GM06990 (cell line): ENCODE results near the gene L1CAM.

Source experiments
- DNase-seq: peaks from one replicate; pipeline ENCODE4 v3.0.0-alpha.2; 2011; ENCODE audit not compliant: insufficient read length; ENCODE audit errors: extremely low read depth
- H3K27me3 ChIP-seq: replicated peaks from 2 replicates; pipeline ENCODE4 v1.6.0; 2011; ENCODE audit warnings: low read length; ENCODE audit not compliant: control insufficient read depth, insufficient read depth
- H3K36me3 ChIP-seq: 2 replicates; pipeline ENCODE4 v1.5.1; 2011; ENCODE audit warnings: low read length; ENCODE audit not compliant: control insufficient read depth, insufficient read depth
- H3K4me3 ChIP-seq: replicated peaks from 2 replicates; pipeline ENCODE4 v1.5.1; 2011; ENCODE audit warnings: low read depth, mild to moderate bottlenecking, control low read depth, low read length
- CTCF ChIP-seq: IDR thresholded peaks from 2 replicates; pipeline ENCODE4 v1.5.1; 2011; ENCODE audit warnings: low read length, control low read depth, mild to moderate bottlenecking, inconsistent platforms; ENCODE audit not compliant: insufficient read depth, poor library complexity, severe bottlenecking

L1CAM gene

GRCh38 chrX:153908219-153908860, 22.4 kb upstream of the L1CAM start:
- Histone ChIP-seq H3K27me3 (no peaks in the 10 kb centered on the region), H3K36me3 (peaks cover 2% of the 10 kb centered on the region), H3K4me3 (no peak overlapping the region)
- DNase-seq, result no peak
- no peak for TF ChIP-seq CTCF

GRCh38 chrX:153907456-153907855, 21.5 kb upstream of the L1CAM start:
- peaks cover 2% of the 10 kb centered on the region for H3K36me3 ChIP-seq
- H3K4me3 ChIP-seq, result no peak overlapping the region
- no peak for DNase-seq
- no peaks in the 10 kb centered on the region for H3K27me3 ChIP-seq
- TF ChIP-seq CTCF, result no peak

GRCh38 chrX:153906126-153906917, 20.3 kb upstream of the L1CAM start:
- DNase-seq, result peak; percentile 9
- no peak overlapping the region for H3K4me3 ChIP-seq
- no peak for TF ChIP-seq CTCF
- H3K27me3 ChIP-seq, result no peaks in the 10 kb centered on the region
- peaks cover 2% of the 10 kb centered on the region for H3K36me3 ChIP-seq

GRCh38 chrX:153905481-153906095, 19.6 kb upstream of the L1CAM start:
- no peak for TF ChIP-seq CTCF
- H3K4me3 ChIP-seq, result no peak overlapping the region
- peaks cover 2% of the 10 kb centered on the region for H3K36me3 ChIP-seq
- H3K27me3 ChIP-seq, result no peaks in the 10 kb centered on the region
- DNase-seq, result no peak

GRCh38 chrX:153903991-153904957, 18.3 kb upstream of the L1CAM start, which contains the start of gene AVPR2:
AVPR2 (plus strand) TSS chrX:153904673; CDS start chrX:153905146, 473 bp downstream.
- DNase-seq, result no peak
- no peak within 1 kb of the TSS for H3K4me3 ChIP-seq
- peaks cover 2% of the 10 kb centered on the region for H3K36me3 ChIP-seq
- H3K27me3 ChIP-seq, result no peaks in the 10 kb centered on the region
- no peak for TF ChIP-seq CTCF
